Esophagus muscularis mucosa (tissue), 4 donors: ENCODE measurements around the gene INCENP. TPM values are rescaled to one million over a fixed set of nuclear protein-coding genes. Genes with fewer than 3 reads are reported as not detected.

ENCODE experiments used
- DNase-seq: peaks from one replicate; pipeline ENCODE4 v3.0.0-alpha.2; 2017; ENCODE audit errors: extremely low spot score
- H3K27ac ChIP-seq, 4 donors: fragments of 200-600 bp; sonication (generic); replicated peaks in 1 of 4; 1 replicate in 3 of 4; 2 replicates in 1 of 4; pipeline ENCODE4 v1.5.1; 2016 to 2019; ENCODE audit warnings: mild to moderate bottlenecking in 1 of 4
- H3K27me3 ChIP-seq, 4 donors: fragments of 200-600 bp; sonication (generic); one replicate each; pipeline versions ENCODE4 v1.5.1 to v1.6.0; 2016 to 2019
- H3K36me3 ChIP-seq, 4 donors: fragments of 200-600 bp; sonication (generic); one replicate each; pipeline ENCODE4 v1.5.1; 2016 to 2019
- H3K4me1 ChIP-seq, 4 donors: fragments of 200-600 bp; sonication (generic); one replicate each; pipeline ENCODE4 v1.5.1; 2016 to 2019
- H3K4me3 ChIP-seq, 4 donors: fragments of 200-600 bp; sonication (generic); 1 replicate in 2 of 4; 2 replicates in 2 of 4; pipeline ENCODE4 v1.5.1; 2016 to 2019; ENCODE audit warnings: mild to moderate bottlenecking in 4 of 4, moderate library complexity in 1 of 4
- H3K9me3 ChIP-seq, 4 donors: fragments of 200-600 bp; sonication (generic); 1 replicate in 3 of 4; 2 replicates in 1 of 4; pipeline ENCODE4 v1.5.1; 2016 to 2019
- EP300 ChIP-seq: sonication (generic); formaldehyde crosslinking; IDR thresholded peaks from one replicate; pipeline ENCODE4 v1.6.1; 2017; ENCODE audit warnings: antibody characterized with exemption
- POLR2A ChIP-seq: fragments of 450-650 bp; IDR thresholded peaks from one replicate; pipeline ENCODE4 v1.6.1; 2017; ENCODE audit warnings: antibody characterized with exemption, moderate library complexity, mild to moderate bottlenecking, low read depth
- POLR2AphosphoS5 ChIP-seq, 2 donors: sonication (generic); formaldehyde crosslinking; IDR thresholded peaks; one replicate each; pipeline ENCODE4 v1.6.1; 2017; ENCODE audit warnings: antibody characterized with exemption in 2 of 2
- WGBS: methylation state at CpG from one replicate; pipeline ENCODE4 v1.1.5; 2018; 5-methylcytosine and 5-hydroxymethylcytosine counted together
- intact Hi-C: fragments of 100-400 bp; cut with DNase I; formaldehyde crosslinking; loops from one replicate; pipeline ENCODE4 v1.15.1; 2023
- total RNA-seq, 4 donors: library from RNA; depleted of rRNA; stranded (reverse); fragments of >200 nt; gene quantifications; one replicate each; pipeline versions ENCODE4 v1.1.0 to v1.2.1, GENCODE V29; 2016
- TF ChIP-seq, protein P1 (sequence below), 3 experiments: fragments of 200-600 bp in 2 of 3; fragments of 450-650 bp in 1 of 3; sonication (generic) in 2 of 3; IDR thresholded peaks; one replicate each; pipeline ENCODE4 v1.5.1; 2017 to 2019; ENCODE audit warnings: antibody characterized with exemption in 3 of 3, mild to moderate bottlenecking in 2 of 3, moderate library complexity in 1 of 3

Gene INCENP
- total RNA-seq, 4 donors from 2014 or later = 13.8 to 20.3 (median 16.0) TPM

DNA sequence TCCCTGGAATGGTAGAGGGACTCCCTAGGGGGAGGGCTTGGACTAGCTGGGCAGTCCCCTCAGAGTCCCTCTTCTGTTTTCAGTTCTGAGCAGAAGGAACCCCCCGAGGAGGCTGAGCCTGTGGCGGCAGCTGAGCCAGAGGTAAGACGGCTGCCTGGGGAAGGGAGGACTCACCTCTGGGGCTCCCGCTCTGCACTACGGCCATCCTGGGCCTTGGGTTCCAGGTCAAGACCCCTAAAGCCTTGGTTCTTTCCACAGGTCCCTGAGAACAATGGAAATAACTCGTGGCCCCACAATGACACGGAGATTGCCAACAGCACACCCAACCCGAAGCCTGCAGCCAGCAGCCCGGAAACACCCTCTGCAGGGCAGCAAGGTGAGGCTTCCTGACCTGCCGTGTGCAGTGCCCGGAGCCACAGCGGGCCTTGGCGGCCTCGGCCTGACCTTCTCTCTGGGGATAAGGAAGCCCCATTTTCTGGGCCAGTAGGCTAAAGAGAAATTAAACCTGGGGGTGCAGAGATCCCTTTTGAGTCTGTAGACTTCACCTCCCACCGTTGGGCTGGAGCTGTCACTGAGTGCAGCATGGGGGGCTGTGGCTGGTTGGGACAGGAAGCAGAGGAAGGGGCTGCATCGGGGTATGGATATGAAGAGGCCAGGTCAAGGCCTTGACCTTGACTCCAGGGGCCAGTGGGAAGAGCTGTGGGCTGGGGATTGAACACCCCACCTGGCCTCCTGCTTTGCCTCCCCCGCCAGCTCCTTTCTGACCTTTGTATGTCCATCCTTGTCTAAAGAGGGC, 15.0 kb downstream of the INCENP start:
- no peaks in the 10 kb centered on the region for H3K27me3 ChIP-seq
- TF ChIP-seq POLR2A = no peak
- no peak for TF ChIP-seq EP300
- no peaks in the 10 kb centered on the region for H3K4me1 ChIP-seq
- no peak overlapping the region for H3K27ac ChIP-seq
- no peak for DNase-seq
- H3K36me3 ChIP-seq = peaks cover 28 to 79% (median 53%) of the 10 kb centered on the region in 4 donors
- H3K4me3 ChIP-seq = no peak overlapping the region
- H3K9me3 ChIP-seq = no peaks in the 10 kb centered on the region
- WGBS = 100% methylated on average over 5 of the region's 17 CpGs
- intact Hi-C loops = no loop called here

- Histone ChIP-seq H3K27ac (no peak overlapping the region), H3K36me3 (peaks cover 28 to 85% (median 57%) of the 10 kb centered on the region in 4 donors), H3K9me3 (no peaks in the 10 kb centered on the region), H3K4me1 (no peaks in the 10 kb centered on the region), H3K4me3 (no peak overlapping the region), H3K27me3 (no peaks in the 10 kb centered on the region)
- intact Hi-C loops = no loop called here
- DNase-seq = no peak
- TF ChIP-seq EP300 (no peak), POLR2A (no peak), POLR2AphosphoS5 (IDR thresholded peaks at IDR 0.05) (no peak)
- TF ChIP-seq, protein P1, sequence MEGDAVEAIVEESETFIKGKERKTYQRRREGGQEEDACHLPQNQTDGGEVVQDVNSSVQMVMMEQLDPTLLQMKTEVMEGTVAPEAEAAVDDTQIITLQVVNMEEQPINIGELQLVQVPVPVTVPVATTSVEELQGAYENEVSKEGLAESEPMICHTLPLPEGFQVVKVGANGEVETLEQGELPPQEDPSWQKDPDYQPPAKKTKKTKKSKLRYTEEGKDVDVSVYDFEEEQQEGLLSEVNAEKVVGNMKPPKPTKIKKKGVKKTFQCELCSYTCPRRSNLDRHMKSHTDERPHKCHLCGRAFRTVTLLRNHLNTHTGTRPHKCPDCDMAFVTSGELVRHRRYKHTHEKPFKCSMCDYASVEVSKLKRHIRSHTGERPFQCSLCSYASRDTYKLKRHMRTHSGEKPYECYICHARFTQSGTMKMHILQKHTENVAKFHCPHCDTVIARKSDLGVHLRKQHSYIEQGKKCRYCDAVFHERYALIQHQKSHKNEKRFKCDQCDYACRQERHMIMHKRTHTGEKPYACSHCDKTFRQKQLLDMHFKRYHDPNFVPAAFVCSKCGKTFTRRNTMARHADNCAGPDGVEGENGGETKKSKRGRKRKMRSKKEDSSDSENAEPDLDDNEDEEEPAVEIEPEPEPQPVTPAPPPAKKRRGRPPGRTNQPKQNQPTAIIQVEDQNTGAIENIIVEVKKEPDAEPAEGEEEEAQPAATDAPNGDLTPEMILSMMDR (IDR thresholded peaks at IDR 0.05) = no peak
- WGBS = 96% methylated on average over 10 of the region's 24 CpGs
Measured at GRCh38 chr11:62139526-62140303, 15.9 kb downstream of the INCENP start.

GRCh38 chr11:62140304-62141110, 16.7 kb downstream of the INCENP start:
- H3K9me3 ChIP-seq = no peaks in the 10 kb centered on the region
- intact Hi-C loops = no loop called here
- no peak overlapping the region for H3K27ac ChIP-seq
- H3K4me3 ChIP-seq = no peak overlapping the region
- H3K27me3 ChIP-seq = no peaks in the 10 kb centered on the region
- no peaks in the 10 kb centered on the region for H3K4me1 ChIP-seq
- DNase-seq = no peak
- WGBS = 92% methylated on average over 10 of the region's 24 CpGs
- H3K36me3 ChIP-seq = peaks cover 28 to 86% (median 63%) of the 10 kb centered on the region in 4 donors
- TF ChIP-seq POLR2AphosphoS5 (IDR thresholded peaks at IDR 0.05) (no peak), EP300 (no peak), POLR2A (no peak)
- TF ChIP-seq, protein P1 (IDR thresholded peaks at IDR 0.05) = no peak

- Histone ChIP-seq H3K4me1 (no peaks in the 10 kb centered on the region), H3K9me3 (no peaks in the 10 kb centered on the region), H3K27me3 (no peaks in the 10 kb centered on the region), H3K4me3 (no peak overlapping the region), H3K36me3 (peaks cover 28 to 94% (median 70%) of the 10 kb centered on the region in 4 donors), H3K27ac (no peak overlapping the region)
- 91% methylated on average over 22 of the region's 22 CpGs for WGBS
- no peak for DNase-seq
- intact Hi-C loops = no loop called here
- TF ChIP-seq EP300 (no peak), POLR2A (no peak), POLR2AphosphoS5 (IDR thresholded peaks at IDR 0.05) (no peak)
- TF ChIP-seq, protein P1 (IDR thresholded peaks at IDR 0.05) = no peak
Measured at GRCh38 chr11:62141111-62142042, 17.6 kb downstream of the INCENP start.
